Stimulated activated CD8-positive, alpha-beta memory T cell treated with anti-CD3 and anti-CD28 coated beads, Interleukin-15, amount 100 ng/mL, for 24 hours (primary cell): ENCODE results near the gene CST6.
A peak's percentile ranks its signal among the peaks of the same experiment; 100 is the strongest.
"Not testable (repeated sequence)": the region's sequence is repeated elsewhere in the genome, so short reads cannot be mapped to it uniquely, and the experiment has no call there.

Experiments
- DNase-seq: peaks from one replicate; pipeline ENCODE4 v3.0.0-alpha.2; 2020; ENCODE audit warnings: low read depth

The CST6 gene

GRCh38 chr11:65987336-65987735 is 24.5 kb upstream of the CST6 start:
- no peak for DNase-seq

DNA sequence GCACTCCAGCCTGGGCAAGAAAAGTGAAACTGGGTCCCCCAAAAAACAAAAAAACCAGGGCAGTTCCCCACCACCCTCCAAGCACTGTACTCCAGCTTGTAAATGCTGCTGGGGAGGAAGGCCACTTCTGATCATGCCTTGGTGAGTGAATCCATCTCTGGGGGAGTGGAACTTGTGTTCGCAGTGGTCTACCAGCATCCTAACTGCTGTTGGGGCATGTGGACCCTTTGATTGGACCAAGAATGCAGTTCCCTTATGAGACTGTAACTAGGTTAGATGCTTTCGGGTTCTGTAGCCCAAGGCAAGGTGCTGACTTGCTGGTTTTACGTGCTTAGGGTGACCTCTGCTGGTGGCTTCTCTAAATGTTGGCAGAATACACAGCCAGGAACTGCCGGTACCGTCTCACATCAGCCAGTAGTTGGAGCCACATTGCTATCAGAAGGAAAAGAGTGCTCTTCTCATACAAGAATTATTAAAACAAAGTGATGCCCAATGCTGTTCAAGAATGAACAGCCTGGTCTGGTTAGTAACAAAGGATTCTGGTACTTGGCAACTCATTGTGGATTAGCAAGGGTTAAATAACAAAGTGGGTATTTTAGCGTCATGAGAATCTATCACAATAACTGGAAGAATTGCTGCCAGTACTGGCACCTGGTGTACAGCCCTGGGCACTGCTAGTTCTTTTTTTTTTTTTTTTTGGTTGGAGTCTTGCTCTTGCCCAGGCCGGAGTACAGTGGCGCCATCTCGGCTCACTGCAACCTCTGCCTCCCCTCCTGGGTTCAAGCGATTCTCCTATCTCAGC is 22.8 kb upstream of the CST6 start:
- peak; percentile 47 for DNase-seq

DNA sequence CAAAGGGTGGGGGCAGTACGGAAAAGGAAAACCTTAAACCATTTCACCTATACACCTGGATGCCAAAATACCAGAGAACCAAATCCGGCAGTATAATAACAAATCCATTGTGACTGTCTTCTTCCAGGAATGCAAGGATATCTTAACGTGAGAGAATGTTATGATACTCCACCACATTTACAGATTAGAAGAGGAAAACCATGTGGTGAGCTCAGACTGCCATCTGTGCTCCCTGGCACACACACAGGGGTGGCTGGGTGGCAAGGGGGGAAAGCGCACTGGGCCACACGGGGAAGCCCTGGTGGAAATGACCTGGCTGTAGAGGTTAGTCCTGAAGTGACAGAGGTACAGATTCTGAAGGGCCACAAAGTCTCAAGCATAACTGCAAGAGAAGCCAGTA is 19.8 kb upstream of the CST6 start:
- no peak for DNase-seq

DNA sequence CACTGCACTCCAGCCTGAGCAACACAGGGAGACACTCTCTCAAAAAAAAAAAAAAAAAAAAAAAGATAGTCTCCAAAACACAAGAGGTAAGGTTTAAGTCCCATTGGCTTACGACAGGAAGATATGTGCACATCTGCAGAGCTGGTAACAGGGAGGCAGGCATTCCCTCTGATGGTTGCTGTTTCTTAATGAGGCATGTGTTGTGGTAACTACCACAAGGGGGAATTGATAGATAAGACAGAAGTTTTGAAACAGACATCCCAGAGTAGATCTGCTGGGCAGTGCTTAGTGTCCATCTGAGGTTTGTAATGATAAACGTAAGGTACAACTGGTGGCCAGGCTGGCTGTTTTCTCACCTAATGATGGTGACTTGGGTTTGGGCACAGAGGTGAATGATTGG is 14.5 kb upstream of the CST6 start:
- no peak for DNase-seq

GRCh38 chr11:66001942-66002647 is 9.7 kb upstream of the CST6 start, which contains the start of the genes BANF1 and EIF1AD:
BANF1 (plus strand) TSS chr11:66002503; CDS start chr11:66003251, 748 bp downstream.
EIF1AD (minus strand) TSS chr11:66002157; CDS start chr11:66000389, 1,768 bp downstream.
- peak; percentile 69 for DNase-seq

- no peak for DNase-seq
Observed at GRCh38 chr11:66002648-66003225, 9.1 kb upstream of the CST6 start.

- no peak for DNase-seq
Observed at GRCh38 chr11:66003291-66003690, 8.5 kb upstream of the CST6 start.

DNA sequence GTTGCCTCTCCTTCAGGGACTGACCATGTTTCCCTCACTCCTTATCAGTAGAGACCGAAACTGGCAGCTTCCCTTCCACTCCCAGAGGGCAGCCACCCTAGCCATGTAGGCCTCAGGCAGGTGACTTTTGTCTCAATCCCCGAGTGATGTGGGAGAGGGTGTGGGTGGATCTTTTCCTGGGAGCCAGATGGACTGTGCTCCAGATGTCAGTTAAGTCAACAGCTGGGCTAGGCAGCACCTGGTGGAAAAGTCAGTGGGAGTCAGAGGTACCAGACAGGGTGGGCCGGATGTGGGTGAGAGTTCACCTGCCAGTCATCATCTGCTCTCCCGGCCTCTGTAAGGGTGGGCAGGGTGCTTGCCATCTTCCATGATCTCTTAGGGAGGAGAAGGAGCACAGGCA is 7.6 kb upstream of the CST6 start:
- DNase-seq = no peak

DNA sequence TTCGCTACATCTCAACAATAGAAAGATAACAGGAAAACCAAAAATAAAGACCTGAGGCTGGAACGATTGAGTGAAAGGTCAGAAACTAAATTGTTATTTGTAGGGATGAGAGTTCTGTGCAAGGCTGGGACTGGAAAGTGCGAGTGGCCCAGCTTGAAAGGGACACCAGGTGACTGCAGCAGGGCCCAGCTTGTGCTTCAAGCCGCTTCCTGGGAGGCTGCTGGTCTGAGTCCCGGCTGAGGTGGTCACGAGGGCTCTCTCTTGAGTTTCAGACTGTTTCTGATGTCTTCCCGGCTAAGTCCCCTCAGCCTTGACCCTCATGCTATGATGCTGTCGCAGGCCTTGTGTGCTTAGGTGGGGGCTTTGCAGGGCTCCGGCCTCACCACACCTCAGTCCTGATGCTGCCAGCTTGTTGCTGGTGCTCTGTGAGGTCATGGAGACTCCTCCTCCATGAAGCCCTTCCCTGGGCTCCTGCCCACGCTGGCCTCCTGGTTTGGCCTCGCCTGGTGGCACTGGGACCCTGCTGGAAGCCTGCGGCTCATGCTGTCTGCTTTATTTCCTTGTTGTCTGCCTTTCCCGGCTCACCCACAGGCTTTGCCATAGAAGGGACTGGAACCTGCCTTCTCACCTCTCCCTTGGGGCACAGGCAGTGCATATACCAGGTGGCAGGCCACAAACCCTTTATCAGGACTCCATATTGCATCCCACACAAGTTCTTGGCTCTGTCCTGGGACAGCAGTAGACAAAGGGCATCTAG is 5.5 kb upstream of the CST6 start:
- no peak for DNase-seq

- DNase-seq = no peak
Observed at GRCh38 chr11:66006891-66007176, 5.0 kb upstream of the CST6 start.

DNA sequence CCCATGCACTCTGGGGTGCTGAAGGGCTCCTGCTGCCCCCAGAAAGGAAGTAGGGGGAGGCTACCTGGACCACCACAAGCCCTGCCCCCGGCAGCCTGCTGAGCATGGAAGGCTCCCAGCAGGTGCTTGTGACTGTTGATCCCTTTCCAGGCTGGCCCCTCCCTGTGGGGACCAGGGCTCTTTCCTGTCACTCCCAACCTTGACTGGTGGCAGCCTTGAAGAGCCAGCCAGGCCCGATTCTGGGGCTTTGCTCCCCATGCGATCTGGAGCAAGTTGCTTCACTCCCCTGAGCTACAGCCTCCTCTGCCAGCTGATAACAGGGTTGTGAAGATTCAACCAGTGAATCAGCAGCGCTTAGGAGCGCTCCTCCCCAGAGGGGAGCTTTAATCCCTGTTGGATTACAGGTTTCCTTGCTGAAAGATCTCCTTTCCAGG is 4.6 kb upstream of the CST6 start:
- no peak for DNase-seq

GRCh38 chr11:66008095-66008467 is 3.7 kb upstream of the CST6 start:
- DNase-seq = no peak

DNA sequence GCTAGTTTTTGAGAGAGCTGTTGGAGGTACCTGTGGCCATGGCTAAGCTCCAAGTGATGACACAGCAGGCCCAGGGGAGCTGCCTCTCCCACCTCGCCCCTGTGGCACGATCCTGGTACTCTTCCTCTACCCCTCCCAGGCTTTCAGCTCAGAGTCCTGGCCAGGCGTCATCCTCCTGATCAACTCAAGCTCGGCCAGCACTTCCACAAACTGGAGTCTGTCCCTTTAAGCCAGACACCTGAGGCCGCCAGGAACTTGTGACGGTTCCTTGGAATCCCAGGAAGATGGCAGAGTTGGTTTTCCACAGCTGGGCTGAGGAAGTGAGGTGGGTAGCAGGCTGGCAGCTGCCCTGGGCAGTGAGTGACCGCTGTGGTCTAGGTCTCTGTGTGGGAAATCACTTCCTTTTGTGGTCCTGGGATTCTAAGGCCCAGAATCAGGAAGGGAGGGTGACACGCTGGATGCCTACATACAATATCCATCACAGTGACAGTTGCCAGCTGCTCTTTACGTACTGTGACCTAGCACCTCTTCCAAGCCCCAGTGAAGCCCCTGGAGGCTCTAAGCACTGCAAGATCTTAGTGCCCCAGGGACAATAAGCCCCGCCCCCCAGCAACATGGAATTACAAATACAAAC is 3.2 kb upstream of the CST6 start:
- DNase-seq = no peak

- not testable (repeated sequence) for DNase-seq
Observed at GRCh38 chr11:66010036-66010435, 1.8 kb upstream of the CST6 start.

DNA sequence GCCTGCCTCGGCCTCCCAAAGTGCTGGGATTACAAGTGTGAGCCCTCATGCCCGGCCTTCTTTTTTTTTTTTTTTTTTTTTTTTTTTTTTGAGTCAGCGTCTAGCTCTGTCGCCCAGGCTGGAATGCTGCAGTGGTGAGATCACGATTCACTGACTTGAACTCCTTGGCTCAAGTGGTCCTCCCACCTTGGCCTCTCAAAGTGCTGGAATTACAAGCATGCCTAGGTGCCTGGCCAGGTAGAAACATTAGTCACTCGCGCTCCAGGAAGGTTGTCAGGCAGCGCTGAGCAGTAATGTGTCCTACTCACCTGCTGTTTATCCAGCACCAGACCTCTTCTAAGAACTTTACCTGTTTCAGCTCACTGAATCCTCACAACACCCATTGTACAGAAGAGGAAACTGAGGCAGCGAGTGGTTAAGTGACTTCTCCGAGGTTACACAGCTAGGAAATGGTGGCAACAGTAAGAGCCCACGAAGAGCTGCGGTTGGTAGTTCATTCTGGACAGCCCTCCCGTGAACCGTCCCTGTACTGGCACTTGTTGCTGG is 496 bp upstream of the CST6 start:
- no peak for DNase-seq

DNA sequence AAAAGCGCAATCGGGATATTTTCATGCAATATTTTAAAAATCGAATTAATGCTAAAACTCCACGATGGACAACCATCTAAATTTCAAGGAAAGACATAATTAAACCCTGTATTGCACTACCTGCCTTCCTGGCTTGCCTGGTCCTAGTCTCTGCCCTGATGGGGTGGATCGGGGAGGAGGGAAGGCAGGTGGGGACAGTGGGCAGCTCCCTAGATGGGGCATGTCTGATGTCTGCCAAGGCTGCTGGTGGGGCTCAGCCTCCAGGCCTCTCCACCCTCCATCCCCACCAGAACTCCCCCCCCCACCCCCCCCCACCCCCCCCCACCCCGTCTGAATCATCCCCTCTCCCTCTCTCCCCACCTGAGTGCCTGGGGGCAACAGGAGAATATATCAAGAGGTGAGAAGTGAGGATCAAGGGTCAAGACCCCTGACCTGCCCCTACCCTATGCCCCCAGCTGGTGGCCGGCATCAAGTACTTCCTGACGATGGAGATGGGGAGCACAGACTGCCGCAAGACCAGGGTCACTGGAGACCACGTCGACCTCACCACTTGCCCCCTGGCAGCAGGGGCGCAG is 650 bp downstream of the CST6 start:
- no peak for DNase-seq

- no peak for DNase-seq
Observed at GRCh38 chr11:66012946-66013761, 1.3 kb downstream of the CST6 start.

- no peak for DNase-seq
Observed at GRCh38 chr11:66013762-66014100, 1.9 kb downstream of the CST6 start.

DNA sequence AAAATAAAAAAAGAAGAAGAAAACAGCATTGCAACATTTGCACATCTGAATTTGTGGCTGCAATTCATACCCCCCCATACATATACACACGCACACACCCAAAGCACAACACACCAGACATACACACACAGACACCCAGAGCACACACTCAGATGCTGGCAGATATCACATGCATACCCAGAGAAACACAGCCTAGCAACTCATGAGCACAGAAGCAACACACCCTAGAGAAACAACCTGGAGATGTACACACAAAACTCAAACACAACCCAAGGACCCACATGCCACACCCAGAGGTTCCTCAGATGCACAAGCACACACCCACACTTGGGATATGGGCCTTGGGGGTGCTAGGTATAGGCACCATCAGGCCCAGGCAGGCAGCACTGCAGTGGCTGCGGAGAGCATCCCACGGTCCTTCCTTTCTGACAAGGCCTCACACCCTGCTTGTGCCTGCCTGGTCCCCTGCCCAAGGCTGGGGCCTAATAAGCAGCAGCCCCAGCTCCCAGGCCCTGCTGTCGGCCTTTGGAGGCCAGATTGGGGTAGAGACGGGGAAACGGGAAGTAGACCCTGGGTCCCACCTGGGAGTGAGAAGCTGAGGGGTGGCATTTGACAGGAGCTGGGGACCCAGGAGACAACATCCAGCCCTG is 3.1 kb downstream of the CST6 start:
- DNase-seq = no peak

GRCh38 chr11:66015454-66015881 is 3.7 kb downstream of the CST6 start:
- no peak for DNase-seq
